IPS DF 6.9 (cell line): ENCODE data around the gene NCAPD3.
A peak's percentile ranks its signal among the peaks of the same experiment; 100 is the strongest.

Source experiments
- DNase-seq: peaks from one replicate; pipeline ENCODE4 v3.0.0-alpha.2; 2013; ENCODE audit warnings: low read depth, low spot score
- H3K27ac ChIP-seq: one replicate; pipeline ENCODE4 v1.5.1; 2013; ENCODE audit warnings: low read length, control low read depth
- H3K27me3 ChIP-seq: 2 replicates; pipeline ENCODE4 v1.6.1; 2013; ENCODE audit warnings: mild to moderate bottlenecking, low read length; ENCODE audit not compliant: control insufficient read depth, insufficient read depth
- H3K36me3 ChIP-seq: 2 replicates; pipeline ENCODE4 v1.6.1; 2013; ENCODE audit warnings: low read length; ENCODE audit not compliant: control insufficient read depth, insufficient read depth
- H3K4me1 ChIP-seq: 2 replicates; pipeline ENCODE4 v1.6.1; 2013; ENCODE audit warnings: low read length; ENCODE audit not compliant: control insufficient read depth, insufficient read depth
- H3K4me3 ChIP-seq: 2 replicates; pipeline ENCODE4 v1.5.1; 2013; ENCODE audit warnings: mild to moderate bottlenecking, low read length
- H3K9me3 ChIP-seq: 2 replicates; pipeline ENCODE4 v1.6.1; 2013; ENCODE audit warnings: low read length, inconsistent platforms; ENCODE audit not compliant: control insufficient read depth, insufficient read depth
- WGBS: extraction: QIAGEN DNeasy Blood & Tissue Kit; methylation state at CpG from one replicate; pipeline ENCODE4 v1.1.7; 2013; ENCODE audit warnings: mixed read lengths, missing lambda C conversion rate; ENCODE audit not compliant: insufficient read length, insufficient coverage; 5-methylcytosine and 5-hydroxymethylcytosine counted together

NCAPD3 gene

GRCh38 chr11:134139303-134139872 is 84.4 kb downstream of the NCAPD3 start:
- H3K4me3 ChIP-seq: no peak overlapping the region
- H3K27me3 ChIP-seq: no peaks in the 10 kb centered on the region
- H3K9me3 ChIP-seq: no peaks in the 10 kb centered on the region
- H3K27ac ChIP-seq: no peak overlapping the region
- peaks cover 7% of the 10 kb centered on the region; the same call in 1 of the 2 replicates for H3K36me3 ChIP-seq
- no peak for DNase-seq
- no CpG with 5 or more reads among the region's 12 CpGs for WGBS
- H3K4me1 ChIP-seq: 0 out of 2 replicates have a peak, but pooled peaks cover 2% of the 10 kb centered on the region

- Histone ChIP-seq H3K27me3 (no peaks in the 10 kb centered on the region), H3K27ac (no peak overlapping the region), H3K9me3 (no peaks in the 10 kb centered on the region), H3K36me3 (0 out of 2 replicates have a peak, but pooled peaks cover 4% of the 10 kb centered on the region), H3K4me3 (no peak overlapping the region), H3K4me1 (0 out of 2 replicates have a peak, but pooled peaks cover 2% of the 10 kb centered on the region)
- no peak for DNase-seq
- no CpG with 5 or more reads among the region's 9 CpGs for WGBS
Measured at GRCh38 chr11:134138376-134138775, 85.4 kb downstream of the NCAPD3 start.

GRCh38 chr11:134134167-134134566 is 89.6 kb downstream of the NCAPD3 start:
- H3K9me3 ChIP-seq: no peaks in the 10 kb centered on the region
- no peak overlapping the region for H3K27ac ChIP-seq
- H3K4me3 ChIP-seq: no peak overlapping the region
- 0 out of 2 replicates have a peak, but pooled peaks cover under 1% of the 10 kb centered on the region for H3K4me1 ChIP-seq
- H3K27me3 ChIP-seq: no peaks in the 10 kb centered on the region
- no CpG with 5 or more reads among the region's 1 CpG for WGBS
- DNase-seq: no peak
- H3K36me3 ChIP-seq: no peaks in the 10 kb centered on the region

- H3K27ac ChIP-seq: no peak overlapping the region
Measured at GRCh38 chr11:134132808-134133207, 91.0 kb downstream of the NCAPD3 start.

GRCh38 chr11:134131628-134132244 is 92.0 kb downstream of the NCAPD3 start:
- no peaks in the 10 kb centered on the region for H3K27me3 ChIP-seq
- no peaks in the 10 kb centered on the region for H3K9me3 ChIP-seq
- no peak overlapping the region for H3K4me3 ChIP-seq
- H3K36me3 ChIP-seq: no peaks in the 10 kb centered on the region
- no CpG with 5 or more reads among the region's 2 CpGs for WGBS
- no peak overlapping the region for H3K27ac ChIP-seq
- H3K4me1 ChIP-seq: no peaks in the 10 kb centered on the region
- DNase-seq: no peak

More at GRCh38 chr11:134132808-134133207, 91.0 kb downstream of the NCAPD3 start:
- H3K4me1 ChIP-seq: no peaks in the 10 kb centered on the region
- no peak for DNase-seq
- H3K36me3 ChIP-seq: no peaks in the 10 kb centered on the region
- H3K4me3 ChIP-seq: no peak overlapping the region
- H3K9me3 ChIP-seq: no peaks in the 10 kb centered on the region
- H3K27me3 ChIP-seq: no peaks in the 10 kb centered on the region

- Histone ChIP-seq H3K4me1 (peaks cover 3% of the 10 kb centered on the region; the same call in 1 of the 2 replicates), H3K27ac (no peak overlapping the region), H3K9me3 (no peaks in the 10 kb centered on the region), H3K4me3 (no peak overlapping the region), H3K36me3 (no peaks in the 10 kb centered on the region), H3K27me3 (0 out of 2 replicates have a peak, but pooled peaks cover 1% of the 10 kb centered on the region)
- WGBS: no CpG with 5 or more reads among the region's 1 CpG
- DNase-seq: no peak
Measured at GRCh38 chr11:134126217-134126822, 97.4 kb downstream of the NCAPD3 start.

GRCh38 chr11:134125507-134125906 is 98.3 kb downstream of the NCAPD3 start:
- WGBS: no CpG with 5 or more reads among the region's 9 CpGs
- 0 out of 2 replicates have a peak, but pooled peaks cover 1% of the 10 kb centered on the region for H3K27me3 ChIP-seq
- no peaks in the 10 kb centered on the region for H3K36me3 ChIP-seq
- no peak overlapping the region for H3K4me3 ChIP-seq
- no peak for DNase-seq
- H3K9me3 ChIP-seq: no peaks in the 10 kb centered on the region
- no peak overlapping the region for H3K27ac ChIP-seq
- peaks cover 3% of the 10 kb centered on the region; the same call in 1 of the 2 replicates for H3K4me1 ChIP-seq

- Histone ChIP-seq H3K27me3 (0 out of 2 replicates have a peak, but pooled peaks cover 1% of the 10 kb centered on the region), H3K36me3 (no peaks in the 10 kb centered on the region), H3K4me1 (peaks cover 3% of the 10 kb centered on the region; the same call in 1 of the 2 replicates), H3K27ac (no peak overlapping the region), H3K9me3 (no peaks in the 10 kb centered on the region), H3K4me3 (peak overlapping the region; percentile 4; the same call in 1 of the 2 replicates)
- DNase-seq: no peak
- WGBS: no CpG with 5 or more reads among the region's 54 CpGs
Measured at GRCh38 chr11:134124660-134125451, 98.9 kb downstream of the NCAPD3 start.

- H3K4me3 ChIP-seq: no peak overlapping the region
- no peak overlapping the region for H3K27ac ChIP-seq
- no peak for DNase-seq
- H3K4me1 ChIP-seq: no peaks in the 10 kb centered on the region
- 0 out of 2 replicates have a peak, but pooled peaks cover 1% of the 10 kb centered on the region for H3K27me3 ChIP-seq
- H3K9me3 ChIP-seq: no peaks in the 10 kb centered on the region
- no peaks in the 10 kb centered on the region for H3K36me3 ChIP-seq
- WGBS: no CpG with 5 or more reads among the region's 9 CpGs
Measured at GRCh38 chr11:134120921-134121526, 102.7 kb downstream of the NCAPD3 start.
